HEK293T (cell line): ENCODE measurements around the gene TMEM131L.

Experiments used
- ELF4 ChIP-seq: fragments of 450-650 bp; IDR thresholded peaks from 2 replicates; pipeline ENCODE4 v1.6.1; 2017; ENCODE audit warnings: antibody characterized with exemption
- FOXA1 ChIP-seq: fragments of 450-650 bp; IDR thresholded peaks from 2 replicates; pipeline ENCODE4 v1.6.1; 2016; ENCODE audit warnings: mild to moderate bottlenecking
- FOXK2 ChIP-seq: fragments of 450-650 bp; IDR thresholded peaks from 2 replicates; pipeline ENCODE4 v1.6.1; 2016; ENCODE audit warnings: mild to moderate bottlenecking
- FOXM1 ChIP-seq: fragments of 450-650 bp; IDR thresholded peaks from 2 replicates; pipeline ENCODE4 v1.6.1; 2017; ENCODE audit warnings: mild to moderate bottlenecking, borderline replicate concordance
- HDGF ChIP-seq: fragments of 450-650 bp; IDR thresholded peaks from 2 replicates; pipeline ENCODE4 v1.6.1; 2017; ENCODE audit warnings: antibody characterized with exemption, borderline replicate concordance
- LEF1 ChIP-seq: fragments of 450-650 bp; IDR thresholded peaks from 2 replicates; pipeline ENCODE4 v1.6.1; 2017; ENCODE audit warnings: mild to moderate bottlenecking, borderline replicate concordance
- NFRKB ChIP-seq: fragments of 450-650 bp; IDR thresholded peaks from 2 replicates; pipeline ENCODE4 v1.6.1; 2016; ENCODE audit warnings: mild to moderate bottlenecking, moderate library complexity
- SP1 ChIP-seq: fragments of 450-650 bp; IDR thresholded peaks from 2 replicates; pipeline ENCODE4 v1.6.1; 2017
- TARDBP ChIP-seq: fragments of 450-650 bp; IDR thresholded peaks from 2 replicates; pipeline ENCODE4 v1.6.1; 2016
- ZNF384 ChIP-seq: fragments of 450-650 bp; IDR thresholded peaks from 2 replicates; pipeline ENCODE4 v1.6.1; 2016

GRCh38 chr4:153471698-153472093 is 5.5 kb downstream of the TMEM131L start:
- TF ChIP-seq FOXA1 (no peak), FOXK2 (no peak), FOXM1 (no peak), SP1 (no peak), LEF1 (no peak), ZNF384 (no peak), NFRKB (no peak), ELF4 (no peak), TARDBP (no peak), HDGF (no peak)
